ENCODE data around the gene CALML4.

- no peak for TF ChIP-seq CTCF (IDR thresholded peaks at IDR 0.05)
- TF ChIP-seq POLR2A (IDR thresholded peaks at IDR 0.05) = no peak
Measured at GRCh38 chr15:68175526-68175925, 29.6 kb downstream of the CALML4 start.

Data from Peyer's patch (tissue), 4 donors.